Osteoblast (primary cell): Measurements from ENCODE around the gene RPP38. TPM values are rescaled to one million over a fixed set of nuclear protein-coding genes. Genes with fewer than 3 reads are reported as not detected.

Source experiments
- DNase-seq: peaks from one replicate; pipeline ENCODE4 v3.0.0; 2011; ENCODE audit warnings: low spot score, mixed read lengths; ENCODE audit not compliant: insufficient read length; ENCODE audit errors: missing footprints
- H2AFZ ChIP-seq: 2 replicates; pipeline ENCODE4 v1.6.0; 2011; ENCODE audit warnings: mild to moderate bottlenecking, low read length
- H3K27ac ChIP-seq: 2 replicates; pipeline ENCODE4 v1.5.1; 2011; ENCODE audit warnings: mild to moderate bottlenecking, low read depth, low read length, moderate library complexity
- H3K27me3 ChIP-seq: 2 replicates; pipeline ENCODE4 v1.6.0; 2012; ENCODE audit warnings: mild to moderate bottlenecking, control low read depth, inconsistent platforms, low read length, moderate library complexity; ENCODE audit not compliant: insufficient read depth
- H3K36me3 ChIP-seq: 2 replicates; pipeline ENCODE4 v1.5.1; 2011; ENCODE audit warnings: mild to moderate bottlenecking, low read length, control low read depth, moderate library complexity; ENCODE audit not compliant: insufficient read depth
- H3K4me1 ChIP-seq: 2 replicates; pipeline ENCODE4 v1.5.1; 2011; ENCODE audit warnings: mild to moderate bottlenecking, low read length, control low read depth, moderate library complexity; ENCODE audit not compliant: insufficient read depth
- H3K4me2 ChIP-seq: 2 replicates; pipeline ENCODE4 v1.6.0; 2011; ENCODE audit warnings: mild to moderate bottlenecking, low read length; ENCODE audit not compliant: insufficient read depth
- H3K4me3 ChIP-seq: fragments of 200-600 bp; sonication (generic); 3 replicates; pipeline ENCODE4 v1.5.1; 2012; ENCODE audit warnings: mild to moderate bottlenecking, low read length, inconsistent platforms; ENCODE audit not compliant: insufficient read depth
- H3K79me2 ChIP-seq: 2 replicates; pipeline ENCODE4 v1.6.0; 2012; ENCODE audit warnings: mild to moderate bottlenecking, low read length, control low read depth, inconsistent platforms; ENCODE audit not compliant: insufficient read depth
- H3K9me3 ChIP-seq: 2 replicates; pipeline ENCODE4 v1.5.1; 2011; ENCODE audit warnings: low read depth, low read length, control low read depth
- H4K20me1 ChIP-seq: 2 replicates; pipeline ENCODE4 v1.6.0; 2012; ENCODE audit warnings: mild to moderate bottlenecking, low read length, control low read depth; ENCODE audit not compliant: insufficient read depth
- total RNA-seq: library from RNA; depleted of rRNA; stranded (reverse); fragments of >200 nt; gene quantifications from 2 replicates; pipeline ENCODE4 v1.2.3, GENCODE V29; 2012
- TF ChIP-seq, protein P1 (sequence below): IDR thresholded peaks from 2 replicates; pipeline ENCODE4 v1.5.1; 2011; ENCODE audit warnings: mild to moderate bottlenecking, low read depth, low read length, moderate library complexity; ENCODE audit errors: extremely low read depth

The RPP38 gene
- total RNA-seq, 1 donor: 16.6 TPM

DNA sequence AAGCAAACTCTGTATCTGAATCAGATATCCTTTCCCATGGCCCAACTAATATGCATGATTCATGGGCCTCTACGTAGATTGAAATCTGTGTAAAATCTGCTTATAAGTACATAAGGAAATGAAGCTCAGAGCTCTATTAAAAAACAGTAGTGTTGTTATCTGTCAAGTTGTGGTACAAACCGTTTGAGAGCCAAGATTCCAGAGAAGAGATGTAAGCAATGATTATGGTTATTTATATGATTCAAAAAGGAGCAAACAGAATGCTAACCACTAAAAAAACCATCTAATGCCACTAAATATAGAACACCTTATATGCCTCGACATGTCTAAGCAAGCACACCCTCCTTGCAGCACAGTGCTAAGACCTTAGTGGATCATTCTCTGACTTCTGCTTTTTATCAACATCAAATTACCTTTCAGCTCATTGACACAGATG, 26.6 kb downstream of the RPP38 start:
- no peaks in the 10 kb centered on the region for H3K9me3 ChIP-seq
- H3K79me2 ChIP-seq: peaks cover 18% of the 10 kb centered on the region
- peak; percentile 78 for DNase-seq
- H3K4me1 ChIP-seq: peaks cover 44% of the 10 kb centered on the region
- H3K27me3 ChIP-seq: no peaks in the 10 kb centered on the region
- TF ChIP-seq, protein P1, sequence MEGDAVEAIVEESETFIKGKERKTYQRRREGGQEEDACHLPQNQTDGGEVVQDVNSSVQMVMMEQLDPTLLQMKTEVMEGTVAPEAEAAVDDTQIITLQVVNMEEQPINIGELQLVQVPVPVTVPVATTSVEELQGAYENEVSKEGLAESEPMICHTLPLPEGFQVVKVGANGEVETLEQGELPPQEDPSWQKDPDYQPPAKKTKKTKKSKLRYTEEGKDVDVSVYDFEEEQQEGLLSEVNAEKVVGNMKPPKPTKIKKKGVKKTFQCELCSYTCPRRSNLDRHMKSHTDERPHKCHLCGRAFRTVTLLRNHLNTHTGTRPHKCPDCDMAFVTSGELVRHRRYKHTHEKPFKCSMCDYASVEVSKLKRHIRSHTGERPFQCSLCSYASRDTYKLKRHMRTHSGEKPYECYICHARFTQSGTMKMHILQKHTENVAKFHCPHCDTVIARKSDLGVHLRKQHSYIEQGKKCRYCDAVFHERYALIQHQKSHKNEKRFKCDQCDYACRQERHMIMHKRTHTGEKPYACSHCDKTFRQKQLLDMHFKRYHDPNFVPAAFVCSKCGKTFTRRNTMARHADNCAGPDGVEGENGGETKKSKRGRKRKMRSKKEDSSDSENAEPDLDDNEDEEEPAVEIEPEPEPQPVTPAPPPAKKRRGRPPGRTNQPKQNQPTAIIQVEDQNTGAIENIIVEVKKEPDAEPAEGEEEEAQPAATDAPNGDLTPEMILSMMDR: no peak
- no peak overlapping the region for H2AFZ ChIP-seq
- peak overlapping the region; percentile 81 for H3K27ac ChIP-seq
- H3K36me3 ChIP-seq: peaks cover 51% of the 10 kb centered on the region
- no peaks in the 10 kb centered on the region for H4K20me1 ChIP-seq
- no peak overlapping the region for H3K4me3 ChIP-seq
- no peak overlapping the region for H3K4me2 ChIP-seq

DNA sequence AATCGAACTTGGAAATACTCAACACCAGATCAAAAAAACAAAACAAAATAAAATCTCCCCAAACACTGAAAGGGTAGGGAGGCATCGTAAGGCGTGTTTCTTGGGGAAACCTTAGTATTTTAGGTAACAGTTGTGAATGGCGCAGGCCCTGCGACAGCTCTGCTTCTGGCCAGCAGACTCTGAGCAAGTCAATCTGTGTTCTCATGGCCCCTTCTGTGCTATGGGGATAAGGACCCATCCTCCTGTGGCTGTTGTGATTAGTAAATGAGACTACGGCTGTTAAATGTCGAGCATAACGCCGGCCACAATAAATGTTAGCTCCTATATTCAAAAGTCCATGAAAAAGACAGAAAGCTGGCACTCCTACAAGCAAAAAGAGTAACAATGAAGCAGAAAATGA, 27.0 kb downstream of the RPP38 start:
- Histone ChIP-seq H3K27ac (peak overlapping the region; percentile 81), H3K36me3 (peaks cover 51% of the 10 kb centered on the region), H3K4me1 (peaks cover 44% of the 10 kb centered on the region), H2AFZ (no peak overlapping the region), H3K9me3 (no peaks in the 10 kb centered on the region), H3K79me2 (peaks cover 15% of the 10 kb centered on the region), H4K20me1 (no peaks in the 10 kb centered on the region), H3K4me3 (no peak overlapping the region), H3K27me3 (no peaks in the 10 kb centered on the region), H3K4me2 (no peak overlapping the region)
- DNase-seq: no peak
- TF ChIP-seq, protein P1: no peak

DNA sequence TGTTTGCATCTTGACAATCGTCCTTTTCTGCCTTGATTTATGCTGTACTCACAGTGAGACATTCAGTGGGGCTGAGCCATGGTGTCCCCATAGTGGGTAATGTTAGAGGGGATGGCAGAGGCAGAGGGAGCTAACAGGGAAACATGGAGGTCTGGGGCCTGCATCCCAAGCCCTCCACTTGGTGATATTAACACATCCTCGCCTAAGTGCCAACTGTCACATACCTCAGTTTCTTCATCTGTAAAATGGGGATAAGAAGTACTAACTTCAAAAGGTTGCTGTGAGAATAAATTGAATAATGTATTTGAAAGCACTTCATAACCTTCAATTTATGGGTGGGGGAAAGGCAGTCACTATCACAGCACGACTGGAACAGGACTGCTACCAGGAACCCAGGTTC, 27.8 kb downstream of the RPP38 start:
- H3K4me3 ChIP-seq: no peak overlapping the region
- no peak for DNase-seq
- peaks cover 11% of the 10 kb centered on the region for H3K79me2 ChIP-seq
- H3K27me3 ChIP-seq: no peaks in the 10 kb centered on the region
- no peaks in the 10 kb centered on the region for H3K9me3 ChIP-seq
- H3K27ac ChIP-seq: peak overlapping the region; percentile 81
- H3K4me2 ChIP-seq: no peak overlapping the region
- TF ChIP-seq, protein P1: no peak
- peaks cover 51% of the 10 kb centered on the region for H3K36me3 ChIP-seq
- H3K4me1 ChIP-seq: peaks cover 44% of the 10 kb centered on the region
- H2AFZ ChIP-seq: no peak overlapping the region
- H4K20me1 ChIP-seq: no peaks in the 10 kb centered on the region

DNA sequence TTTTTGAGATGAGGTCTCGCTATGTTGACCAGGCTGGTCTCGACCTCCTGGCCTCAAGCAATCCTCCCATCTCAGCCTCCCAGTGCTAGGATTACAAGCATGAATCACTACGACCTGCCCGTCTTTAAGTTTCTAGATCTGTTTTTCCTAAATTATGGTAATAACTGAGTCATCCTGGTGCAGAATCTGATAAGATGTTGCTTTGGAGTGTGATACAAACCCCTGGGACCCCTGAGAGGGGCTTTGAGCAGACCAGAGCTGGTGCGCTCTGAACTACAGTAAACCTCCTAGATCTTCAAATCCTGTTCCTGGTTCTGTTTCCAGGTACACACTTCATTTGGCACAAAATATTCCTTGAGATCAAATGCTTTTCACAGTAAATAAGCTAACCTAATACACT, 34.2 kb downstream of the RPP38 start:
- TF ChIP-seq, protein P1: no peak
- Histone ChIP-seq H3K9me3 (no peaks in the 10 kb centered on the region), H3K36me3 (peaks cover 73% of the 10 kb centered on the region), H3K4me3 (no peak overlapping the region), H3K27me3 (no peaks in the 10 kb centered on the region), H2AFZ (no peak overlapping the region), H3K27ac (no peak overlapping the region), H4K20me1 (no peaks in the 10 kb centered on the region), H3K79me2 (peaks cover 14% of the 10 kb centered on the region), H3K4me1 (no peaks in the 10 kb centered on the region), H3K4me2 (no peak overlapping the region)
- DNase-seq: no peak
